HEK293T (cell line): ENCODE data around the gene POLDIP2.

Source experiments
- ARNT ChIP-seq: fragments of 450-650 bp; IDR thresholded peaks from 2 replicates; pipeline ENCODE4 v1.6.1; 2017; ENCODE audit warnings: mild to moderate bottlenecking
- BHLHE40 ChIP-seq: fragments of 450-650 bp; IDR thresholded peaks from 2 replicates; pipeline ENCODE4 v1.6.1; 2016; ENCODE audit warnings: mild to moderate bottlenecking, moderate library complexity, borderline replicate concordance
- CTBP1 ChIP-seq: fragments of 450-650 bp; IDR thresholded peaks from 2 replicates; pipeline ENCODE4 v1.6.1; 2016; ENCODE audit warnings: borderline replicate concordance
- ELF4 ChIP-seq: fragments of 450-650 bp; IDR thresholded peaks from 2 replicates; pipeline ENCODE4 v1.6.1; 2017; ENCODE audit warnings: antibody characterized with exemption
- FOXA1 ChIP-seq: fragments of 450-650 bp; IDR thresholded peaks from 2 replicates; pipeline ENCODE4 v1.6.1; 2016; ENCODE audit warnings: mild to moderate bottlenecking
- FOXK2 ChIP-seq: fragments of 450-650 bp; IDR thresholded peaks from 2 replicates; pipeline ENCODE4 v1.6.1; 2016; ENCODE audit warnings: mild to moderate bottlenecking
- L3MBTL2 ChIP-seq: fragments of 450-650 bp; conservative IDR thresholded peaks from 2 replicates; pipeline ENCODE4 v1.6.1; 2016; ENCODE audit warnings: mild to moderate bottlenecking
- SP1 ChIP-seq: fragments of 450-650 bp; IDR thresholded peaks from 2 replicates; pipeline ENCODE4 v1.6.1; 2017
- SUZ12 ChIP-seq: fragments of 450-650 bp; IDR thresholded peaks from 2 replicates; pipeline ENCODE4 v1.6.1; 2016; ENCODE audit warnings: mild to moderate bottlenecking
- ZNF384 ChIP-seq: fragments of 450-650 bp; IDR thresholded peaks from 2 replicates; pipeline ENCODE4 v1.6.1; 2016
- TF ChIP-seq, protein P1 (sequence below): fragments of 450-650 bp; IDR thresholded peaks from 2 replicates; pipeline ENCODE4 v1.6.1; 2016

DNA sequence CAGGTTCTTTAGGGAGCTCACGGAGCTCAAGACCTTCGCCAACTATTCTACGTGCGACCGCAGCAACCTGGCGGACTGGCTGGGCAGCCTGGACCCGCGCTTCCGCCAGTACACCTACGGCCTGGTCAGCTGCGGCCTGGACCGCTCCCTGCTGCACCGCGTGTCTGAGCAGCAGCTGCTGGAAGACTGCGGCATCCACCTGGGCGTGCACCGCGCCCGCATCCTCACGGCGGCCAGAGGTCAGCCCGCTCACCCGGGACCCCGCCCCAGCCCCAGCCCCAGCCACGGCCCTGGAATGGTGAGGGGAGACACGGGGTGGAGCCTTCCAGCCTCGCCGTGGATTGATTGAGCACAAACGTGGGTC, 27.7 kb upstream of the POLDIP2 start:
- TF ChIP-seq BHLHE40 = no peak
- no peak for TF ChIP-seq ARNT
- no peak for TF ChIP-seq FOXA1
- TF ChIP-seq CTBP1 = no peak
- no peak for TF ChIP-seq FOXK2
- TF ChIP-seq SUZ12 = no peak
- no peak for TF ChIP-seq L3MBTL2
- TF ChIP-seq, protein P1, sequence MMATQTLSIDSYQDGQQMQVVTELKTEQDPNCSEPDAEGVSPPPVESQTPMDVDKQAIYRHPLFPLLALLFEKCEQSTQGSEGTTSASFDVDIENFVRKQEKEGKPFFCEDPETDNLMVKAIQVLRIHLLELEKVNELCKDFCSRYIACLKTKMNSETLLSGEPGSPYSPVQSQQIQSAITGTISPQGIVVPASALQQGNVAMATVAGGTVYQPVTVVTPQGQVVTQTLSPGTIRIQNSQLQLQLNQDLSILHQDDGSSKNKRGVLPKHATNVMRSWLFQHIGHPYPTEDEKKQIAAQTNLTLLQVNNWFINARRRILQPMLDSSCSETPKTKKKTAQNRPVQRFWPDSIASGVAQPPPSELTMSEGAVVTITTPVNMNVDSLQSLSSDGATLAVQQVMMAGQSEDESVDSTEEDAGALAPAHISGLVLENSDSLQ = no peak
- no peak for TF ChIP-seq SP1
- no peak for TF ChIP-seq ZNF384
- no peak for TF ChIP-seq ELF4
